RWPE2 (cell line): Measurements from ENCODE around the gene LAMA1.

Experiments
- ATAC-seq: fragments of 200-7000 bp; cut with Tn5 transposase; 3 replicates; pipeline ENCODE4 v1.9.1; 2021; ENCODE audit warnings: low read depth
- DNase-seq: peaks from one replicate; pipeline ENCODE4 v3.0.0-alpha.2; 2020; ENCODE audit warnings: low spot score
- H3K27ac ChIP-seq: fragments of 450-650 bp; 2 replicates; pipeline ENCODE4 v1.5.1; 2017; ENCODE audit warnings: mild to moderate bottlenecking; ENCODE audit not compliant: poor library complexity, severe bottlenecking
- H3K27me3 ChIP-seq: fragments of 250-450 bp; sonication (Bioruptor Pico); 2 replicates; pipeline ENCODE4 v1.5.1; 2021; ENCODE audit warnings: mild to moderate bottlenecking, moderate library complexity; ENCODE audit not compliant: insufficient read depth, poor library complexity, severe bottlenecking
- H3K36me3 ChIP-seq: fragments of 250-450 bp; sonication (Bioruptor Pico); 2 replicates; pipeline ENCODE4 v1.5.1; 2020; ENCODE audit warnings: low read depth, mild to moderate bottlenecking, moderate library complexity
- H3K4me1 ChIP-seq: fragments of 250-450 bp; sonication (Bioruptor Pico); 2 replicates; pipeline ENCODE4 v1.5.1; 2021; ENCODE audit warnings: mild to moderate bottlenecking, moderate library complexity; ENCODE audit not compliant: insufficient read depth, poor library complexity, severe bottlenecking
- H3K4me3 ChIP-seq: fragments of 250-450 bp; sonication (Bioruptor Pico); 2 replicates; pipeline ENCODE4 v1.5.1; 2021; ENCODE audit warnings: mild to moderate bottlenecking, moderate library complexity; ENCODE audit not compliant: severe bottlenecking
- H3K9me3 ChIP-seq: fragments of 250-450 bp; sonication (Bioruptor Pico); 2 replicates; pipeline ENCODE4 v1.5.1; 2021; ENCODE audit warnings: mild to moderate bottlenecking, moderate library complexity; ENCODE audit not compliant: severe bottlenecking
- CTCF ChIP-seq: fragments of 450-650 bp; IDR thresholded peaks from one replicate; pipeline ENCODE4 v1.5.1; 2017; ENCODE audit warnings: mild to moderate bottlenecking, moderate library complexity; ENCODE audit not compliant: poor library complexity, severe bottlenecking

LAMA1 gene

DNA sequence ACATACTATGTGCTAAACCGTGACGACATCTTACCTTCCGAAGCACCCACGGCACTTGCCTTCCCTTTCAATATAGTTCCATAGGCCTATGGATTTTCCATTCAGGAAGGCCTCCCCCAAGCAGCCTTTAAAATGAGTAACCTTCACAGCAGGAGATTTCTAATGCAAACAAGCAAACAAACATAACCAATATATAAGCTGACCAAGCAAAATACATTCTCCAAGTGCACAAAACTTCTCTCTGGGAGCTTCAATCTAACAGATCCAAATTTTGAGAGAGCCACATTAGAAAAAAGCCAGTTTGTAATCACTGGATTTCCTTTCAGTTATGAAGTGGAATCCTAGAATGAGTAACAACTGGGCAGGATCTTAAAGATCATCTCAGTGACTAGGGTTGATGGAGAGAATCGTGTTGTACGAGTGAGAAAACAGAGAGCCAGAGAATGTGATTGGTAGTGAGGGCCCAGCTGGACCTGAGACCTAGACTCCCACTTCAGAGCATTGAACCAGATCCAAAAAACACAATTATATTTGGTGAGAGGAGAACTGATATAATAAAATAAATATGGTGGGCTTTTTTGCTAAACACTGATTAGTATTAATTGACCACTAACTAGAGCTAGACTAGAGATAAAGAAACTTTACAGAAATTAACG, 145.6 kb downstream of the LAMA1 start:
- Histone ChIP-seq H3K27me3 (no peaks in the 10 kb centered on the region), H3K4me1 (no peaks in the 10 kb centered on the region), H3K4me3 (no peak overlapping the region), H3K36me3 (no peaks in the 10 kb centered on the region), H3K27ac (no peak overlapping the region), H3K9me3 (no peaks in the 10 kb centered on the region)
- TF ChIP-seq CTCF, result no peak
- DNase-seq (no peak), ATAC-seq (no peak)

GRCh38 chr18:6963452-6964097, 154.0 kb downstream of the LAMA1 start:
- H3K27me3 ChIP-seq, result no peaks in the 10 kb centered on the region
- H3K4me3 ChIP-seq, result no peak overlapping the region
- no peak for DNase-seq
- ATAC-seq, result no peak
- peaks cover 7% of the 10 kb centered on the region for H3K4me1 ChIP-seq
- no peaks in the 10 kb centered on the region for H3K9me3 ChIP-seq
- TF ChIP-seq CTCF, result no peak
- H3K27ac ChIP-seq, result no peak overlapping the region
- no peaks in the 10 kb centered on the region for H3K36me3 ChIP-seq

DNA sequence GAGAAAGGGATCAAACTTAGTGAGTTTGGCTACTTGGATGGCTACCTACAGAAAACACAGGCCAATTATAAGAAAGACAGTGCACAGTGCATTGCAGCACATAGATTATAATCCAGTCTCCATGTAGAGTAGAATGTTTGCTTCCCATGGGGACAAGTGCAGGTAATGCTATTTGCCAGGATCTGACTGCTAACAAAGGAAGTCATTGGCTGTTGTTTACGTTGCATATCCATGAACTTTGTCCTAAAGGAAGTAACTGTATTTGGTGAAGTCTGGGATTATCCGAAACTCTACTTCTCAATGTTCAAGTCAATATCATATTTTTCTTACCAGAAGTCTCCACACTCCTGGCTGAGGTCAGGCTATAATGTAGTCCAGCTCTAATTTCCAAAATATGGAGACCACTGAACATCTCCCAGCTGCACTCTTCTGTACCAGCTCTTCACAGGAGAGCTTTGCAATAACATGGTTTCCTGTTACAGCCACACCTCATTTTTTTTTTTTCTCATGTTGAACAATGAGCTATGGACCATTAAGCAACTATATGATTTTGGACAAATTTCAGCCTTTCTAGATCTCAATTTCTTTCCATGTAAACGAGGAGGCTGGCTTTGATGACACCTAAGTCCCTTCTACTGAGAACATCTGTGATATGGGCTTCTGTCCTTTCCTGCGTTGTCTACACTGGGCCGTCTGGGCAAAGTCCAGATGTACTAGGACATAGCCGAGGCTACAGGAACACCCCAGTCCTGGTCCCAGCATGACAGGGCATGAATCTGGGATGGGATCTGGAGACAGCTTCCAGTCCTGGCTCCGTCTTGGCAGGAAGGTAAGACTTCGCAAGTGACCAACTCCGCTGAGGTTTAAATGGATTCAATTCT, 154.8 kb downstream of the LAMA1 start:
- Histone ChIP-seq H3K27ac (no peak overlapping the region), H3K4me3 (no peak overlapping the region), H3K4me1 (peaks cover 7% of the 10 kb centered on the region), H3K36me3 (no peaks in the 10 kb centered on the region), H3K27me3 (no peaks in the 10 kb centered on the region), H3K9me3 (no peaks in the 10 kb centered on the region)
- no peak for TF ChIP-seq CTCF
- no peak for DNase-seq
- no peak for ATAC-seq

DNA sequence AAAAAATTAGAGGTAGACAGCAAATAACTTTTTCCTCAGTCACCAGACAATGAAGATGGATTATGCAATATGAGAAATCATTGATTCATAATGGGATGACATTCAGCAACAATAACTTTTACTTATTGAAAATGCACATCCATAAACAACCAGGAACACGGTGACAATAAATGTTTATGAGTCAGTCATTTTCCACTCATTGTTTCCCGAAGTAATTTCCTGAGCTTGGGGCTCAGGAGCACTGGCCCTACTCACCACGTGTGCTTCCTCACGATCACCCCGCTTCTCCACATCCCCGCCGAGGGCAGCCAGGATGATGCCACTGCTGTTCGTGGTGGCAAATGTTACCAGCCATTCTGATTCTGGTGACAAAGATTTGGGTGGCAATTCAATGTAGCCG, 156.3 kb downstream of the LAMA1 start:
- peak overlapping the region; percentile 63 for H3K27ac ChIP-seq
- TF ChIP-seq CTCF, result no peak

More for the DNA sequence above, 156.3 kb downstream of the LAMA1 start:
- DNase-seq, result no peak
- ATAC-seq, result no peak
- H3K27me3 ChIP-seq, result no peaks in the 10 kb centered on the region
- H3K9me3 ChIP-seq, result no peaks in the 10 kb centered on the region
- peaks cover 7% of the 10 kb centered on the region for H3K4me1 ChIP-seq
- no peaks in the 10 kb centered on the region for H3K36me3 ChIP-seq
- H3K4me3 ChIP-seq, result no peak overlapping the region
